Measurements from ENCODE around the gene MPHOSPH6. TPM values are rescaled to one million over a fixed set of nuclear protein-coding genes. Genes with fewer than 3 reads are reported as not detected.

The MPHOSPH6 gene
- polyA plus RNA-seq, 1 of the 3 experiments (the other 2 are of a cell fraction) = 9.4 TPM

DNA sequence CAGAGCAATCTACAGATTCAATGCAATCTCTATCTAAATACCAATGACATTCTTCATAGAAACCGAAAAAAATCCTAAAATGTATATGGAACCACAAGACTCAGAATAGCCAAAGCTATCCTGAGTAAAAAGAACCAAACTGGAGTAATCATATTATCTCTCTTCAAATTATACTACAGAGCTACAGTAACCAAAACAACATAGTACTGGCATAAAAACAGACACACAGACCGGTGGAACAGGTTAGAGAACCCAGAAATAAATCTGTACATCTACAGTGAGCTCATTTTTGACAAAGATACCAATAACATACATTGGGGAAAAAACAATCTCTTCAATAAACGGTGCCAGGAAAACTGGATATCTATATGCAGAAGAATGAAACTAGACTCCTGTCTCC is 45.4 kb downstream of the MPHOSPH6 start:
- CTCF ChIA-PET = no interaction called here
- no peaks in the 10 kb centered on the region for H3F3A ChIP-seq (replicated peaks; ENCODE audit: insufficient read depth)
- no peaks in the 10 kb centered on the region for H3K27me3 ChIP-seq (ENCODE audit: insufficient read depth)
- H3K4me1 ChIP-seq (ENCODE audit: control insufficient read depth in 1 of 2, insufficient read depth in 2 of 2, low read depth in 1 of 2, low read length in 1 of 2) = no peaks in the 10 kb centered on the region
- H3K9me2 ChIP-seq = no peaks in the 10 kb centered on the region
- TF ChIP-seq ELF1 (IDR thresholded peaks at IDR 0.05) = no peak
- no peak for TF ChIP-seq SIN3A (IDR thresholded peaks at IDR 0.05; ENCODE audit: borderline replicate concordance, low read depth, low read length)
- TF ChIP-seq RFX5 (IDR thresholded peaks at IDR 0.05; ENCODE audit: low read length) = no peak
- TF ChIP-seq TCF12 (IDR thresholded peaks at IDR 0.05) = no peak
- TF ChIP-seq, protein P1, sequence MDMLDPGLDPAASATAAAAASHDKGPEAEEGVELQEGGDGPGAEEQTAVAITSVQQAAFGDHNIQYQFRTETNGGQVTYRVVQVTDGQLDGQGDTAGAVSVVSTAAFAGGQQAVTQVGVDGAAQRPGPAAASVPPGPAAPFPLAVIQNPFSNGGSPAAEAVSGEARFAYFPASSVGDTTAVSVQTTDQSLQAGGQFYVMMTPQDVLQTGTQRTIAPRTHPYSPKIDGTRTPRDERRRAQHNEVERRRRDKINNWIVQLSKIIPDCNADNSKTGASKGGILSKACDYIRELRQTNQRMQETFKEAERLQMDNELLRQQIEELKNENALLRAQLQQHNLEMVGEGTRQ (IDR thresholded peaks at IDR 0.05; ENCODE audit: borderline replicate concordance, low read depth, low read length) = no peak
- TF ChIP-seq, protein P2, sequence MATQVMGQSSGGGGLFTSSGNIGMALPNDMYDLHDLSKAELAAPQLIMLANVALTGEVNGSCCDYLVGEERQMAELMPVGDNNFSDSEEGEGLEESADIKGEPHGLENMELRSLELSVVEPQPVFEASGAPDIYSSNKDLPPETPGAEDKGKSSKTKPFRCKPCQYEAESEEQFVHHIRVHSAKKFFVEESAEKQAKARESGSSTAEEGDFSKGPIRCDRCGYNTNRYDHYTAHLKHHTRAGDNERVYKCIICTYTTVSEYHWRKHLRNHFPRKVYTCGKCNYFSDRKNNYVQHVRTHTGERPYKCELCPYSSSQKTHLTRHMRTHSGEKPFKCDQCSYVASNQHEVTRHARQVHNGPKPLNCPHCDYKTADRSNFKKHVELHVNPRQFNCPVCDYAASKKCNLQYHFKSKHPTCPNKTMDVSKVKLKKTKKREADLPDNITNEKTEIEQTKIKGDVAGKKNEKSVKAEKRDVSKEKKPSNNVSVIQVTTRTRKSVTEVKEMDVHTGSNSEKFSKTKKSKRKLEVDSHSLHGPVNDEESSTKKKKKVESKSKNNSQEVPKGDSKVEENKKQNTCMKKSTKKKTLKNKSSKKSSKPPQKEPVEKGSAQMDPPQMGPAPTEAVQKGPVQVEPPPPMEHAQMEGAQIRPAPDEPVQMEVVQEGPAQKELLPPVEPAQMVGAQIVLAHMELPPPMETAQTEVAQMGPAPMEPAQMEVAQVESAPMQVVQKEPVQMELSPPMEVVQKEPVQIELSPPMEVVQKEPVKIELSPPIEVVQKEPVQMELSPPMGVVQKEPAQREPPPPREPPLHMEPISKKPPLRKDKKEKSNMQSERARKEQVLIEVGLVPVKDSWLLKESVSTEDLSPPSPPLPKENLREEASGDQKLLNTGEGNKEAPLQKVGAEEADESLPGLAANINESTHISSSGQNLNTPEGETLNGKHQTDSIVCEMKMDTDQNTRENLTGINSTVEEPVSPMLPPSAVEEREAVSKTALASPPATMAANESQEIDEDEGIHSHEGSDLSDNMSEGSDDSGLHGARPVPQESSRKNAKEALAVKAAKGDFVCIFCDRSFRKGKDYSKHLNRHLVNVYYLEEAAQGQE (IDR thresholded peaks at IDR 0.05; ENCODE audit: low read depth, low read length) = no peak
- no peak for TF ChIP-seq RXRA (IDR thresholded peaks at IDR 0.05; ENCODE audit: borderline replicate concordance, low read depth)
- TF ChIP-seq GABPA (IDR thresholded peaks at IDR 0.05; ENCODE audit: low read depth) = no peak
- TF ChIP-seq, protein P3, sequence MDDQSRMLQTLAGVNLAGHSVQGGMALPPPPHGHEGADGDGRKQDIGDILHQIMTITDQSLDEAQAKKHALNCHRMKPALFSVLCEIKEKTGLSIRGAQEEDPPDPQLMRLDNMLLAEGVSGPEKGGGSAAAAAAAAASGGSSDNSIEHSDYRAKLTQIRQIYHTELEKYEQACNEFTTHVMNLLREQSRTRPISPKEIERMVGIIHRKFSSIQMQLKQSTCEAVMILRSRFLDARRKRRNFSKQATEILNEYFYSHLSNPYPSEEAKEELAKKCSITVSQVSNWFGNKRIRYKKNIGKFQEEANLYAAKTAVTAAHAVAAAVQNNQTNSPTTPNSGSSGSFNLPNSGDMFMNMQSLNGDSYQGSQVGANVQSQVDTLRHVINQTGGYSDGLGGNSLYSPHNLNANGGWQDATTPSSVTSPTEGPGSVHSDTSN (IDR thresholded peaks at IDR 0.05) = no peak
- no peak for TF ChIP-seq TEAD4 (IDR thresholded peaks at IDR 0.05; ENCODE audit: borderline replicate concordance, insufficient read depth)
- no peak overlapping the region for H3K27ac ChIP-seq (ENCODE audit: low read depth in 2 of 2, low read length in 1 of 2)
- no peaks in the 10 kb centered on the region for H3K79me2 ChIP-seq (ENCODE audit: insufficient read depth)
- H2AFZ ChIP-seq (ENCODE audit: low read depth) = no peak overlapping the region
- no peak overlapping the region for H3K4me3 ChIP-seq (ENCODE audit: low read depth in 2 of 2, low read length in 1 of 2)
- WGBS (ENCODE audit: low lambda C conversion rate) = 2% methylated on average over 3 of the region's 3 CpGs
- no peaks in the 10 kb centered on the region for H3K9me3 ChIP-seq
- no peak overlapping the region for H3K9ac ChIP-seq
- no peak overlapping the region for H3K4me2 ChIP-seq
- POLR2A ChIA-PET = no interaction called here
- no peaks in the 10 kb centered on the region for H3K36me3 ChIP-seq (replicated peaks in 1 of 2; ENCODE audit: control insufficient read depth in 1 of 2, insufficient read depth in 2 of 2, low read length in 1 of 2)
- DNase-seq = no peak
- H4K20me1 ChIP-seq (ENCODE audit: insufficient read depth) = no peaks in the 10 kb centered on the region

DNA sequence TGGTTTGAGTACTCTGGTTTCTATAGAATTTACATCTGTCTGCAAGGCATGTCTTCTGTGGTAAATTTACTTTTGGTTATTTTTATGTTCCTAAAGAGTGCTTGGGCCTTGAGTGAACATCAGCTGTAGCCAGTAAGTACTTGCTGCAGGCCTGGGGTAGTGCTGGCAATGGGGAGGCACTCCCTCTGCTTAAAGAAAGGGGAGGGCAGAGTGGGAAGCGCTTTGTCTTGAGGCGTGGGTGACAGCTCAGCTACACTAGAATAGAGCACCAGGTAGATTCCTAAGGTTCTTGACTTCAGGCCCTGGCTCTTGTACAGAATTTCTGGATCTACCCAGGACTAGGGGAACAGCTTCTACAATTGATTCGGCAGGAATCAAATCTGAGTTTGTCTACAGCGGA is 50.6 kb downstream of the MPHOSPH6 start:
- no peaks in the 10 kb centered on the region for H3K36me3 ChIP-seq (replicated peaks in 1 of 2; ENCODE audit: control insufficient read depth in 1 of 2, insufficient read depth in 2 of 2, low read length in 1 of 2)
- TF ChIP-seq, protein P4, sequence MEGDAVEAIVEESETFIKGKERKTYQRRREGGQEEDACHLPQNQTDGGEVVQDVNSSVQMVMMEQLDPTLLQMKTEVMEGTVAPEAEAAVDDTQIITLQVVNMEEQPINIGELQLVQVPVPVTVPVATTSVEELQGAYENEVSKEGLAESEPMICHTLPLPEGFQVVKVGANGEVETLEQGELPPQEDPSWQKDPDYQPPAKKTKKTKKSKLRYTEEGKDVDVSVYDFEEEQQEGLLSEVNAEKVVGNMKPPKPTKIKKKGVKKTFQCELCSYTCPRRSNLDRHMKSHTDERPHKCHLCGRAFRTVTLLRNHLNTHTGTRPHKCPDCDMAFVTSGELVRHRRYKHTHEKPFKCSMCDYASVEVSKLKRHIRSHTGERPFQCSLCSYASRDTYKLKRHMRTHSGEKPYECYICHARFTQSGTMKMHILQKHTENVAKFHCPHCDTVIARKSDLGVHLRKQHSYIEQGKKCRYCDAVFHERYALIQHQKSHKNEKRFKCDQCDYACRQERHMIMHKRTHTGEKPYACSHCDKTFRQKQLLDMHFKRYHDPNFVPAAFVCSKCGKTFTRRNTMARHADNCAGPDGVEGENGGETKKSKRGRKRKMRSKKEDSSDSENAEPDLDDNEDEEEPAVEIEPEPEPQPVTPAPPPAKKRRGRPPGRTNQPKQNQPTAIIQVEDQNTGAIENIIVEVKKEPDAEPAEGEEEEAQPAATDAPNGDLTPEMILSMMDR (IDR thresholded peaks at IDR 0.05) = no peak
- TF ChIP-seq NRF1 (IDR thresholded peaks at IDR 0.05; ENCODE audit: low read depth, low read length) (no peak), MEF2A (IDR thresholded peaks at IDR 0.05; ENCODE audit: borderline replicate concordance, low read depth) (no peak), GATA2 (CRISPR knock-in tag; IDR thresholded peaks at IDR 0.05) (no peak), EP300 (IDR thresholded peaks at IDR 0.05; ENCODE audit: borderline replicate concordance in 1 of 2, low read depth in 1 of 2, low read length in 1 of 2) (no peak), POLR2AphosphoS5 (IDR thresholded peaks at IDR 0.05; ENCODE audit: low read depth, low read length) (no peak), MXI1 (IDR thresholded peaks at IDR 0.05; ENCODE audit: low read depth, low read length) (no peak), RCOR1 (IDR thresholded peaks at IDR 0.05; ENCODE audit: low read length) (no peak), NFIC (IDR thresholded peaks at IDR 0.05; ENCODE audit: borderline replicate concordance) (no peak), TCF12 (IDR thresholded peaks at IDR 0.05) (no peak)
- TF ChIP-seq, protein P5, sequence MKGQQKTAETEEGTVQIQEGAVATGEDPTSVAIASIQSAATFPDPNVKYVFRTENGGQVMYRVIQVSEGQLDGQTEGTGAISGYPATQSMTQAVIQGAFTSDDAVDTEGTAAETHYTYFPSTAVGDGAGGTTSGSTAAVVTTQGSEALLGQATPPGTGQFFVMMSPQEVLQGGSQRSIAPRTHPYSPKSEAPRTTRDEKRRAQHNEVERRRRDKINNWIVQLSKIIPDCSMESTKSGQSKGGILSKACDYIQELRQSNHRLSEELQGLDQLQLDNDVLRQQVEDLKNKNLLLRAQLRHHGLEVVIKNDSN (IDR thresholded peaks at IDR 0.05; ENCODE audit: borderline replicate concordance, low read depth) = no peak
- TF ChIP-seq, protein P3 (IDR thresholded peaks at IDR 0.05) = no peak

More for the DNA sequence above, 50.6 kb downstream of the MPHOSPH6 start:
- no peak overlapping the region for H3K4me3 ChIP-seq (ENCODE audit: low read depth in 2 of 2, low read length in 1 of 2)
- ChIA-PET POLR2A (no interaction called here), CTCF (no interaction called here)
- no peaks in the 10 kb centered on the region for H3K4me1 ChIP-seq (ENCODE audit: control insufficient read depth in 1 of 2, insufficient read depth in 2 of 2, low read depth in 1 of 2, low read length in 1 of 2)
- H4K20me1 ChIP-seq (ENCODE audit: insufficient read depth) = no peaks in the 10 kb centered on the region
- no peaks in the 10 kb centered on the region for H3F3A ChIP-seq (replicated peaks; ENCODE audit: insufficient read depth)
- no peak overlapping the region for H2AFZ ChIP-seq (ENCODE audit: low read depth)
- H3K9me3 ChIP-seq = no peaks in the 10 kb centered on the region
- H3K4me2 ChIP-seq = no peak overlapping the region
- H3K9me2 ChIP-seq = no peaks in the 10 kb centered on the region
- H3K27me3 ChIP-seq (ENCODE audit: insufficient read depth) = no peaks in the 10 kb centered on the region
- no peaks in the 10 kb centered on the region; the same call in 1 of the 2 replicates for H3K79me2 ChIP-seq (ENCODE audit: insufficient read depth)
- no peak for DNase-seq
- H3K27ac ChIP-seq (ENCODE audit: low read depth in 2 of 2, low read length in 1 of 2) = no peak overlapping the region
- H3K9ac ChIP-seq = no peak overlapping the region
- WGBS (ENCODE audit: low lambda C conversion rate) = 29% methylated on average over 4 of the region's 4 CpGs

Measured in SK-N-SH (cell line).